HG02981 (cell line): ENCODE data around the gene IMPG1.
A peak's percentile ranks its signal among the peaks of the same experiment; 100 is the strongest.

ENCODE experiments used
- ATAC-seq: cut with Tn5 transposase; IDR thresholded peaks from one replicate; pipeline ENCODE4 v1.9.1; 2021; ENCODE audit warnings: mild to moderate bottlenecking, moderate library complexity; ENCODE audit not compliant: unreplicated experiment

IMPG1 gene

DNA sequence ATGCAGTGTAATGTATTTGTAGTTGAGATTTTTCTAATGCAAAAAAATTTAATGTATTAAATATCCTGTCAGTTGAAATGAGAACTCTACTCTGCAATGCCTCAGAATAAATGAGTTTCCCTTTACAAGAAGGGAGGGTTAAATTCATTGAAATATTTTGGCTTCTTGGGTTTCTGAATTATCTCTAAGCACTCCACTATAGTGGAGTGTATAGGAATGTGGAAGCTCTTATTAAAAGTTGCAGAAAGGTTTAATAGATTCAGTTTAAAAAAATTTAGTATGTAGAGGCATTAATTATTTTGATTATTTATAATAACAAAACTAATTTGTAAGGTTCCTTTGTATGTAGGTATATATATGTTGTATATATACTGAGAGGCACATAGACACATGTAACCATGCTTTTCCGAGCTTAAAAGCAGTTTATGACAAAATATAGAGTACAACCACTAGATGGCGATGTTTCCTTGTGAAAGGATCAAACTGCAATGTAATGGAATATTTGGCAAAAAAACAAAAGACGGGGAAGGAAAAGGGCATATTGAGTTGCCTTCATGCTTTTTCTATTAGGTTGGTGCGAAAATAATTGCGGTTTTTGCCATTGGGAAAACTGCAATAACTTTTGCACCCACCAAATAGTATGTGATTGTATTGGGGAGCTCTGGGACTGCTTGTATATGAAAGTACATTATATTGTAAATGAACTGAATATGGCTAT lies 179.2 kb downstream of the IMPG1 start:
- peak; percentile 68 for ATAC-seq

DNA sequence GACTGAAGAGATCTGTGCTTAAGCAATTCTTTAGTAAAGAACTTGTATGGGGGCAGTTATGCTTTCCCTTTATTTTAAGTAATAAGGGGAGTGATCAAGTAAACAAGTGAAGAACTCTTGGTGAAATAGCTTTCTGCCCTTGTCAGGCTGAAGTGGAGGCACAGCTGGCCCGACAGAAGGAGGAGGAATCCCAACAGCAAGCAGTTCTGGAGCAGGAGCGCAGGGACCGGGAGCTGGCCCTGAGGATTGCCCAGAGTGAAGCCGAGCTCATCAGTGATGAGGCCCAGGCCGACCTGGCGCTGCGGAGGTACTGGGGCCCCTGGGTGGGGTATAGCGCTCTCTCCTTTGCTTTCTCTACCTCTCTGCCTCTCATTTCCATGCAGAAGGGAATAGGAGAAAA lies 180.1 kb downstream of the IMPG1 start:
- no peak for ATAC-seq

DNA sequence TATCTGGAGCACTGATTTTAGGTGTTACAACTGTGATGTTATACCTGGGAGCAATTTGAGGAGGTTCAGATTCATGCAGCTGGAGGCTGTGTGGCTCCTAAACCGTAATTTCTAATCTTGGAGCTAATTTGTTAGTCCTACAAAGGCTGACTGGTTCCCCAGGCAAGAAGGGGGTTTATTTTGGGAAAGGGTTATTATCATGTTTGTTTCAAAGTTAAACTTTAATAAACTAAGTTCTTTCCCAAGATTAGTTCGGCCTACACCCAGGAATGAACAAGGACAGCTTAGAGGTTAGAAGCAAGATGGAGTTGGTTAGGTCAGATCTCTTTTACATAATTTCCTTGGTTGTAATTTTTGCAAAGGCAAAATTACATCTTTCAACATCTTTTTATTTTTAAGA lies 187.6 kb downstream of the IMPG1 start:
- no peak for ATAC-seq

DNA sequence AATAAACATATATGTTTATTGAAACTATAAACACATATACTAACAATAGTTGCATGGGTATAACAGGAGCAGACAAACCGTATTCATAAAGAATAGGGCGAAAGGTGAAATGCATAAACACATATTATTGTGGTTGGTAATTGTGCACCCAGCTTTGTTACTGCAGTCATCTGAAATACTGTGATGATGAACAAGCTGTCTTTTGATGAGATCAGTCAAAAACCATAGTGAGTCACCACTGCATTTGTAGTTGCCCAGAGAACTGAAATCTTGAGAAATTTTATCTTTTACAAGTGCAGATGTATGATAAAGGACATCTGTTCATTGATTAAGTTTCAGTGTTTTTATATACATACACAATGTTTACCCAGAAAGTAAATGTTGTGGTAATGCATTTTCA lies 189.7 kb downstream of the IMPG1 start:
- no peak for ATAC-seq

DNA sequence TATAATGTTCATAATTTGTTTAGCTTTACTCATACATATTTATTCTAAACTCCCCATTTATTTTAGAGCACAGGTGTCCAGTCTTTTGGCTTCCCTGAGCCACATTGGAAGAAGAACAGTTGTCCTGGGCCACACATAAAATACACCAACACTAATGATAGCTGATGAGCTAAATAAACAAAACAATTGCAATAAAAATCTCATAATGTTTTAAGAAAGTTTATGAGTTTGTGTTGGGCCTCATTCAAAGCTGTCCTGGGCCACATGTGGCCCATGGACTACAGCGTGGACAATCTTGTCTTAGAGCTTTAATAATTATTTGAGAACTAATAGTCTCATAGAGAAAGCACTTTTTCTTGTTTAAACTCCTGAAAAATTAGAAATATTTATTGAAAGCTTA lies 192.2 kb downstream of the IMPG1 start:
- no peak for ATAC-seq

DNA sequence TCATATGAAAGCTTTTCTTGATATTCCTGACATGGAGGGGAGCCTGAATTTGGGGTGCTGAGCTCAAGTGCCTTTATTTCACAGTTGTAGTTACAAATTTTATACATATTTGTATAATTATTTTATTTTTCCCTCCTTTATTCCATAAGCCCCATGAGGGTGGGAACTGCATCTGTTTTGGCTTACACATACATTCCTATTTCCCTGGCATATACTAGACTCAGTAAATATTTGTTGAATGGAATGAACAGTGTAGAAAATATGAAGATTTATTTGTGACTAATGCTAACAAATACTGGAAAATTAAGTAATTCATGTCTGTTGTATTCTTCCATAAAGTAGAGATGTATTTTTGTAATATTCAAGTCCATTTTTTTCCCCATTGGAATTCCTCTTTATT lies 196.3 kb downstream of the IMPG1 start:
- no peak for ATAC-seq

DNA sequence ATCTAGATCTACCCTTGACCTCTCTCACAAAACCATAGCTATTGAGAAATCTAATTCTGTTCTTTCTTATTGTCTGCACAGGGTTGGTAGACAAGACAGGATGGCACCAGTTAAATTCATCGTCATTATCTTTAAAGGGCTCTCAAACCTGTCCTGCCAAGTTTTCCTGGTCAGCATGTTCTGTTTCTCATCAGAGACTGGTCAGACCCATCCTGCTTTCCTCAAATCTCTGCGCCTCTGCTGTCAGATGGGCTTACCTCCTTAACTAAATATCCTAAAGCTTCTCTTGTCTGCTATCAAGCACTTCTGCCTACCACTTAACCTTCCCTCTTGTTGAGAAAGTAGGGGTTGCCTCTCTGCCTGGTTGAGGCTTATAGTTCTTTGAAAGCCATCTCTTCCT lies 198.2 kb downstream of the IMPG1 start:
- ATAC-seq = no peak
